Fibroblast of lung (primary cell): ENCODE results near the gene DLGAP1.

Experiments used
- EZH2 ChIP-seq: IDR thresholded peaks from 2 replicates; pipeline ENCODE4 v1.5.1; 2012; ENCODE audit warnings: low read length, control low read depth, mild to moderate bottlenecking; ENCODE audit errors: missing control alignments
- TF ChIP-seq, protein P1 (sequence below), 2 donors: IDR thresholded peaks in 1 of 2; conservative IDR thresholded peaks in 1 of 2; 1 replicate in 1 of 2; 2 replicates in 1 of 2; pipeline ENCODE4 v1.5.1; 2011 to 2012; ENCODE audit warnings: low read length in 2 of 2, control low read depth in 1 of 2, inconsistent platforms in 1 of 2, low read depth in 1 of 2, mild to moderate bottlenecking in 1 of 2

GRCh38 chr18:3810296-3810695 is 644.8 kb downstream of the DLGAP1 start:
- TF ChIP-seq, protein P1, sequence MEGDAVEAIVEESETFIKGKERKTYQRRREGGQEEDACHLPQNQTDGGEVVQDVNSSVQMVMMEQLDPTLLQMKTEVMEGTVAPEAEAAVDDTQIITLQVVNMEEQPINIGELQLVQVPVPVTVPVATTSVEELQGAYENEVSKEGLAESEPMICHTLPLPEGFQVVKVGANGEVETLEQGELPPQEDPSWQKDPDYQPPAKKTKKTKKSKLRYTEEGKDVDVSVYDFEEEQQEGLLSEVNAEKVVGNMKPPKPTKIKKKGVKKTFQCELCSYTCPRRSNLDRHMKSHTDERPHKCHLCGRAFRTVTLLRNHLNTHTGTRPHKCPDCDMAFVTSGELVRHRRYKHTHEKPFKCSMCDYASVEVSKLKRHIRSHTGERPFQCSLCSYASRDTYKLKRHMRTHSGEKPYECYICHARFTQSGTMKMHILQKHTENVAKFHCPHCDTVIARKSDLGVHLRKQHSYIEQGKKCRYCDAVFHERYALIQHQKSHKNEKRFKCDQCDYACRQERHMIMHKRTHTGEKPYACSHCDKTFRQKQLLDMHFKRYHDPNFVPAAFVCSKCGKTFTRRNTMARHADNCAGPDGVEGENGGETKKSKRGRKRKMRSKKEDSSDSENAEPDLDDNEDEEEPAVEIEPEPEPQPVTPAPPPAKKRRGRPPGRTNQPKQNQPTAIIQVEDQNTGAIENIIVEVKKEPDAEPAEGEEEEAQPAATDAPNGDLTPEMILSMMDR (conservative IDR thresholded peaks at IDR 0.05 in 1 of 2, IDR thresholded peaks at IDR 0.05 in 1 of 2; ENCODE audit: low read depth in 1 of 2, low read length in 2 of 2): no peak
- no peak for TF ChIP-seq EZH2
